Dermis microvascular lymphatic vessel endothelial cell (primary cell): ENCODE data around the gene PLCG2. TPM values are rescaled to one million over a fixed set of nuclear protein-coding genes. Genes with fewer than 3 reads are reported as not detected.
"Not testable (repeated sequence)": the region's sequence is repeated elsewhere in the genome, so short reads cannot be mapped to it uniquely, and the experiment has no call there.

Experiments
- DNase-seq, 2 donors: peaks; one replicate each; pipeline versions ENCODE4 v3.0.0 to v3.0.0-alpha.2; 2010; ENCODE audit warnings: low read depth in 2 of 2
- total RNA-seq: library from RNA; depleted of rRNA; stranded (reverse); fragments of >200 nt; gene quantifications from 2 replicates; pipeline ENCODE4 v1.2.1, GENCODE V29; 2014

Gene PLCG2
- total RNA-seq, 1 donor from 2014 or later = 10.4 TPM

DNA sequence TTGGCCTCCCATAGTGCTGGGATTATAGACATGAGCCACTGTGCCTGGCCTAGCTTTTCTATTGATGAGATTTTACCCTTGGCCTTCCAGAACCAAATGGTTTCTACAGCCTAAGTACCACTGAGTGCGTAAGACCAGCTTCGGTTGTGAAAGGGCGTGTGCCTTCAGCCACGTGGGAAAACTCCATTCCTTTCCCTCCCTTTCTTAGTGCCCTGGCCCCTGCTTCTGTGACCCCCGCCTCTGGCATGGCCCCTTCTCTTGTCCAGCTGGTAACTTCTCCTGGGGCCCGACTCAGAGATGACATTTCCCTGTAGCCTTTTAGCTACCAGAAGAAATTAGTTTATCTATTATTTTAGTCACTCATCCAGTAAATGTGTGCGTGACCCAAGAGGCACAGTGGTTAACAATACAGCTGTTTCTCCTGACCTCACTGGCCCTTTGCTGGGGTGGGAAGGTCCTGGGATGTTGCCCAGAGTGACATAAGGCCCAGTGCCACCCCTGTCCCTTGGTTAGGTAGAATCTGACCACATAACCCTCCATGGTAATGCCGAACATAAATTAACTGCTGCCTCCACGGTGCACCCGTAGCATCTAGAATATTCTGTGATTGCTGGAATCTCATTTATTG lies 97.3 kb downstream of the PLCG2 start:
- no peak for DNase-seq

- not testable (repeated sequence) for DNase-seq
Observed at GRCh38 chr16:81877490-81877889, 98.4 kb downstream of the PLCG2 start.

- no peak for DNase-seq
Observed at GRCh38 chr16:81878529-81878928, 99.4 kb downstream of the PLCG2 start.

DNA sequence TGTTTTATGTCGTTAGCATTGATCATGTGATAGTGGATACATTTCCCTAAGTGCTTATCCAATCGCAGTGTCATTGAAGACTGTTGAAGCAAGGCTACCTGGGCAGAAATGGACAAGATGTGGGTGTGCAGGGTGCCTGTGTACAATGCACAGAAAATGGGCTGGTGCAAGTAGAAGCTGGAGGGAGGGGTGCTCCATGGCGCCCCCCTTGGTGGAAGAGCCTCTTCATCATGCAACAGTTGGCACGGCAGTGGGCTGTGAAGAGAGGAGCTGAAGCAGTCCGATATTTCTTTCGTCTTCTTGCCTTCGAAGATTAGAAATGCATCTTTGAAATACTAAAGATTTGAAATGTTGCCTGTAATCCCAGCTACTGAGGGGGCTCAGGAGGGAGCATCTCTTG lies 100.5 kb downstream of the PLCG2 start:
- no peak for DNase-seq

GRCh38 chr16:81880816-81881215 lies 101.7 kb downstream of the PLCG2 start:
- DNase-seq = no peak

GRCh38 chr16:81881228-81881627 lies 102.1 kb downstream of the PLCG2 start:
- DNase-seq = no peak

DNA sequence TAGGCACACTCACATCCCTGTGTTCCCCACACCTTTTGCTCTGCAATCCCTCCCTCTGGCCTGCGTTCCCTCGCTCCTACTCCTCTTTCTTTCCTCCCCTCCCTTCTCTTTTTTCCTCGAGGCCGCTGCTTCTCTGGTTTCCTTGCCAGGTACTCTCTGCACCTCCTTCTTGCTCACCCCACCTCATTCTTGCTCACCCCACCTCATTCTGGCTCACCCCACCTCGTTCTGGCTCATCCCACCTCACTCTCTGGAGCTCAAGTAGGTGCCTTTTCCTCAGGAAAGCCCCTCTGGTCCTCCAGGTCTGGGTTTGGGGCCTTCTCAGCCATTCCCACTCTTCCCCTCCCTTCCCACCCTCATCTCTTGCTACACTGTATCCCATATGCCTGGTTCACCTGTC lies 103.5 kb downstream of the PLCG2 start:
- DNase-seq = no peak

- DNase-seq = no peak
Observed at GRCh38 chr16:81883235-81883634, 104.1 kb downstream of the PLCG2 start.

DNA sequence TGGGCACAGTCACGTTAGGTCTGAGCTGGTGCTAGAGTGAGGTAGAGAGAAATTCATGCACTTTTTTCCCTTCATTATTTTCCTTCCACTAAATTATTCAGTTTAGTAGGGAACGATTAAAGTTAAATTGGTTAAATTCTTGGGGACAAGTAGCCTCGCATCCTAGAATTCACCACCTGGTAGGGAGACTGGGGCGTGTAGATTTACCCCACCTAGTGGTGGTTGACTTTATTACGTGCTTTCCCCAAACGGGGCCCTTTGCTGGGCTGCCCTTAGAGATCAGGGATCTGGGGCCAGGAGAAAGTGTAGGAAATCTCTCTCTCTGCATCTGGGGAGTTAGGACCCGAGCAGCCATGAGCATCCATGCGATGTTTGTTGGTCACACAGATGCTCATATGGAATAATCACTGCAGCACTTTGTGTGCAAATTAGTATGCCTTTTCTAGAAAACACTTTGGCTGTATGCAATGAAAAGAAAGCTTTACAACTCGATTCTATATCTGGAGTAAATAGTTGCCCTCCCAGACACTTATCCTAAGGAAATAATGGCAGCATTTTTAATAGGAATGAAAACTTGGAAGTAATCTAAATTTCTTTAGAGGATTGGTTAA lies 107.0 kb downstream of the PLCG2 start:
- peak in 1 of 2 donors; percentile 55 for DNase-seq

DNA sequence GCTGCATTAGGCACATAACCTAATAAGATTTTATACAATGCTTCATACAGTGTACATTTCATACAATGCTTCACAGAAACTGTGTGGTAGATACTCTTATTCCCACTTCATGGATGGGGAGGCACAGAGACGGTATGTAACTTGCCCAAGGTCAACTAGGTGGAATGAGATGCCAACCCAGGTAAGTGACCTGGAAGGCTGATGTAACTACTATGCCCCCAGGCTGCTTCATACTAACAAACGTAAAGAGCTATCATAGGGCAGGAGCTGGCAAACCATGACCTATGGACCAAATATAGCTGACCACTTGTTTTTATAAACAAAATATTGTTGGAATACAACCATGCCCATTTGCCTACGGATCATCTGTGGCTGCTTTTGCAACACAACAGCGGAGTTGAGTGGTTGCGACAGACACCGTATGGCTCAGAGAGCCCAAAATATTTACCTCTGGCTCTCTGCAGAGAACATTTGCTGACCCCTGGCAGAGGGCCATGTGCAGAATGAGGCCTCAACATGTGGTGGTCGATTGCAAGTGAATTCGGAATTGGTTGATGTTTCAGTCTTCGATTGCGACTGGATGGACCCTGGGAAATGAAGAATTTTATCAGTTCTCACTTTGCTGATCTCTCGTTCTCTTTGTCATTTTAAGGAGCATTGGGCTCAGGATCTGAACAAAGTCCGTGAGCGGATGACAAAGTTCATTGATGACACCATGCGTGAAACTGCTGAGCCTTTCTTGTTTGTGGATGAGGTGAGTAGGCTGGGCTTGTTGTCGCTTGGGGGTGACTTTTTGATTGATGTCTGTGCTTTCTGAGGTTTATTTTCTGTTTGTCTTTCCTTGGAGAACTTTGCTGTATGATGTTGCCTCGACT lies 109.7 kb downstream of the PLCG2 start:
- no peak for DNase-seq

GRCh38 chr16:81891736-81892364 lies 112.8 kb downstream of the PLCG2 start:
- DNase-seq = no peak

GRCh38 chr16:81894592-81894991 lies 115.5 kb downstream of the PLCG2 start:
- DNase-seq = no peak

GRCh38 chr16:81896902-81897301 lies 117.8 kb downstream of the PLCG2 start:
- peak; percentile 67 to 87 for DNase-seq

DNA sequence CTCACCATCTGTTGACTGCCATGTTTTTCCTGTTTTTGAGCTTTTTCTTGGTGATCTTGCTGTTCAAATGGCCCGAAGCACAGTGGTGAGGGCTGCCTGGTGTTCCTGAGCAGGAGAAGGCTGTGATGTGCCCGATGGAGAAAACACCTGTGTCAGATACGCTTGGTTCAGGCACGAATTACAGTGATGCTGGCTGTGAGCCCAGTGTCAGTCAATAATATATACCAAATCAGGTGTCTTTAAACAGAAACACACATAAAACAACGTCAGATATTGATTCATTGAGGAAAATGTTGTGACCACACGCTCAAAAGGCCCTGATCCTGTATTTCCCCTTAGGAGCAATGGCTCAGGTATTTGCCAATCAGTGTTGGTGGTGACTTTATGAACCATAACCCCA lies 120.5 kb downstream of the PLCG2 start:
- DNase-seq = no peak

DNA sequence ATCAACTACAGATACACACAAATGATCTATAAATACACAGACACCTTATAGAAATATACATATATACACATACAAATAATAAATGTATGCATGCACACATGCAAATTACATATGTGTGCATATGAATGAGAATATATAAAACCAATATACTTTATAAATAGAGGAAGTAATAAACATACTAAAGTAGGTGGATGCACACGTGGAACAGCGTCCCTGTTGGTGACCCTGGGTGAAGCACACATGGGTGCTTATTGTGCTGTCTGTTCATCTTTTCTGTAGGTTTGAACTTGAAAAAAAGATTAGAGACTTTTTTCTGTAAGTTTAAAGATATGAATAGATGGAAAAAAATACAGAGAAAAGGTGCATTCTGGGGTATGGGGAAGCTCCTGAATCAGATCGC lies 120.9 kb downstream of the PLCG2 start:
- DNase-seq = no peak

GRCh38 chr16:81900456-81900855 lies 121.4 kb downstream of the PLCG2 start:
- DNase-seq = no peak

DNA sequence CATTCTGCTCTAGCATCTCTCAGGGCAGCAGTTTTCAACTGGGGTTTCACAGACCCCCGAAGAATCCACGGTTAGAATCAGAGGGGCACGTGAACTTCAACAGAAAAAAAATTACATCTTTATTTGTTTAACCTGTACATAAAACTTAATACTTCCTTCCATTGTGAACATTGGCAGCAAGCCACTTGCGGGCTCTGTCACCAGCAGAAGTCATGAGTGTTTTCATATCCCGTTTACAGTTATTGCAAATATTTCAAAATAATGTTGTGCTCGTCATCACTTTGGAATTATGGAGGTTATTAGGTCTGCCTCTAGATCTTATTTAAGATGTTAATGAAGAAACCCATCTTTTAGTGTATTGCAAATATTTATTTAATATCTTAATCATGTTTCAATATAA lies 122.4 kb downstream of the PLCG2 start:
- DNase-seq = peak; percentile 95 to 96

- peak; percentile 95 to 98 for DNase-seq
Observed at GRCh38 chr16:81902025-81902424, 122.9 kb downstream of the PLCG2 start.

DNA sequence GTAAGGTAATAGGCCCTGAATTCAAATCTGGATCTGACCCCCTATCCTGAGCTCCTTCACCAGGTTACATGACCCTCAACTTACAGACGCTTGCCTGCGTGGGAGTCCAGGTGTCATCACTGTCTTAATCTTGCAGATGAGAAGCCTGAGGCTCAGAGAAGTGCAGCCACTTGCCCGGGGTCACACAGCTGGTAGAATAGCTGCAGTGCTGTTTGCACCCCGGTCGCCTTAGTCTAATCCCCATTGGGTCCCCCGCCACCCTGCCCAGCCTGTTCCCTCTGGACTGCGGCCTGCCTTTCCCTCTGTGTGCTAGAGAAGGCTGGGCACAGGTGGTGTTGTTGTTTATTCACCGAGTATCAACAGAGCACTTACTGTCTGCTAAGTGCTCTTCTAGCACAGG lies 125.2 kb downstream of the PLCG2 start:
- no peak for DNase-seq

DNA sequence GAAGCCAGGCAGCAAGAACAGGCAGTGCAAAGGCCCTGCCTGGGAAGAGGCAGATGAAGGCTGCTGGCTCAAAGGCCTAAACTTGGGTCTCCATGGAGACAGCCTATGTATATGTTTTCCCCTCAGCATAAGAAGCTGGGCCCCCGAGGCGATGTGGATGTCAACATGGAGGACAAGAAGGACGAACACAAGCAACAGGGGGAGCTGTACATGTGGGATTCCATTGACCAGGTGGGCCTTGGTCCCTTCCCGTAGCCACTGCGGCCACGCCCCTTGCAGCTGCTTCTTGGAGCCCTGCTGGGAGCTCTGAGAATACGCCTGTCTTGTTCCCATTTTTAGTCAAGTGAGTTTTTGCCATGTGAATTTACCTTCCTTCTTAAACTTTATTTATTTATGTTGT lies 126.2 kb downstream of the PLCG2 start:
- no peak for DNase-seq

GRCh38 chr16:81907681-81908080 lies 128.6 kb downstream of the PLCG2 start:
- DNase-seq = no peak
